Sigmoid colon (tissue), 4 donors: Measurements from ENCODE around the gene NAXE.
A peak's percentile ranks its signal among the peaks of the same experiment; 100 is the strongest.

Experiments used
- CTCF ChIP-seq, 4 experiments: fragments of 450-650 bp in 3 of 4; fragments of 200-600 bp in 1 of 4; IDR thresholded peaks; one replicate each; pipeline ENCODE4 v1.5.1; 2016 to 2019; ENCODE audit warnings: antibody characterized with exemption in 4 of 4, mild to moderate bottlenecking in 3 of 4, moderate library complexity in 2 of 4
- EP300 ChIP-seq, 4 donors: sonication (generic); formaldehyde crosslinking; IDR thresholded peaks; one replicate each; pipeline ENCODE4 v1.6.1; 2017; ENCODE audit warnings: antibody characterized with exemption in 4 of 4
- POLR2AphosphoS5 ChIP-seq, 4 donors: sonication (generic); formaldehyde crosslinking; IDR thresholded peaks; one replicate each; pipeline ENCODE4 v1.6.1; 2017; ENCODE audit warnings: antibody characterized with exemption in 4 of 4

GRCh38 chr1:156627313-156627880, 35.8 kb downstream of the NAXE start:
- TF ChIP-seq CTCF (IDR thresholded peaks at IDR 0.05) (peak; percentile 25 to 60 (median 43)), EP300 (IDR thresholded peaks at IDR 0.05) (no peak), POLR2AphosphoS5 (IDR thresholded peaks at IDR 0.05) (no peak)
